ENCODE data around the gene THAP7. TPM values are rescaled to one million over a fixed set of nuclear protein-coding genes. Genes with fewer than 3 reads are reported as not detected.
A peak's percentile ranks its signal among the peaks of the same experiment; 100 is the strongest.

The THAP7 gene
- total RNA-seq, 1 experiment from 2014 or later = 23.5 TPM

- no peak overlapping the region for H3K27ac ChIP-seq (ENCODE audit: low read length)
- BruUV-seq (replicated peaks) = no TSS peak
- in situ Hi-C loops (cut with HindIII; ENCODE audit: low pct_unique_long_range_greater_than_20kb, low sequenced_read_pairs) (no loop called here), intact Hi-C loops (cut with micrococcal nuclease; ENCODE audit: unreplicated experiment) (no loop called here)
- DNase-seq (ENCODE audit: low read depth, low spot score) = no peak
- H3K9me3 ChIP-seq (ENCODE audit: control insufficient read depth, insufficient read depth, low read depth, low read length) = no peaks in the 10 kb centered on the region
- ChIA-PET CTCF (no interaction called here), POLR2A (no interaction called here)
- H3K4me3 ChIP-seq (ENCODE audit: low read depth in 2 of 2, low read length in 2 of 2) = no peak overlapping the region
- H3K27me3 ChIP-seq (ENCODE audit: control insufficient read depth, insufficient read depth, low read length) = no peaks in the 10 kb centered on the region
- H3K4me1 ChIP-seq (ENCODE audit: control insufficient read depth, insufficient read depth, low read length) = peaks cover 5% of the 10 kb centered on the region; the same call in 1 of the 2 replicates
- TF ChIP-seq POLR2AphosphoS5 (IDR thresholded peaks at IDR 0.05; ENCODE audit: low read depth, low read length) = no peak
- TF ChIP-seq TCF7L2 (IDR thresholded peaks at IDR 0.05; ENCODE audit: low read depth, low read length) = no peak
- no peak for TF ChIP-seq CTCF (IDR thresholded peaks at IDR 0.05)
- TF ChIP-seq REST (IDR thresholded peaks at IDR 0.05; ENCODE audit: insufficient read depth in 1 of 2, low read depth in 2 of 2, low read length in 1 of 2) = no peak
- TF ChIP-seq SIN3A (IDR thresholded peaks at IDR 0.05; ENCODE audit: borderline replicate concordance, insufficient read depth, low read depth, low read length) = no peak
- no peak for ATAC-seq
- no peaks in the 10 kb centered on the region for H3K36me3 ChIP-seq (ENCODE audit: control insufficient read depth, insufficient read depth, low read length)
These were observed 45.2 kb upstream of the THAP7 start for GRCh38 chr22:21047035-21047661.

GRCh38 chr22:21045585-21046294 is 43.8 kb upstream of the THAP7 start, which contains the start of gene LRRC74B:
LRRC74B (plus strand) TSS chr22:21045946; CDS start chr22:21045987, 41 bp downstream.
- POLR2A ChIA-PET = no interaction called here

More at GRCh38 chr22:21045585-21046294, 43.8 kb upstream of the THAP7 start, which contains the start of gene LRRC74B:
- H3K4me3 ChIP-seq (ENCODE audit: low read depth in 2 of 2, low read length in 2 of 2) = peak within 1 kb of the TSS; percentile 39 to 61
- H3K36me3 ChIP-seq (ENCODE audit: control insufficient read depth, insufficient read depth, low read length) = no peaks in the 10 kb centered on the region
- in situ Hi-C loops (cut with HindIII; ENCODE audit: low pct_unique_long_range_greater_than_20kb, low sequenced_read_pairs) (no loop called here), intact Hi-C loops (cut with micrococcal nuclease; ENCODE audit: unreplicated experiment) (no loop called here)
- TF ChIP-seq CTCF (IDR thresholded peaks at IDR 0.05) (no peak), SIN3A (IDR thresholded peaks at IDR 0.05; ENCODE audit: borderline replicate concordance, insufficient read depth, low read depth, low read length) (no peak), TCF7L2 (IDR thresholded peaks at IDR 0.05; ENCODE audit: low read depth, low read length) (no peak), POLR2AphosphoS5 (IDR thresholded peaks at IDR 0.05; ENCODE audit: low read depth, low read length) (no peak), REST (IDR thresholded peaks at IDR 0.05; ENCODE audit: insufficient read depth in 1 of 2, low read depth in 2 of 2, low read length in 1 of 2) (no peak)
- no TSS peak for BruUV-seq (replicated peaks)
- H3K27ac ChIP-seq (ENCODE audit: low read length) = no peak within 1 kb of the TSS
- no peaks in the 10 kb centered on the region for H3K27me3 ChIP-seq (ENCODE audit: control insufficient read depth, insufficient read depth, low read length)
- H3K9me3 ChIP-seq (ENCODE audit: control insufficient read depth, insufficient read depth, low read depth, low read length) = no peaks in the 10 kb centered on the region
- CTCF ChIA-PET = no interaction called here
- ATAC-seq (peak; percentile 97), DNase-seq (ENCODE audit: low read depth, low spot score) (no peak)
- H3K4me1 ChIP-seq (ENCODE audit: control insufficient read depth, insufficient read depth, low read length) = peaks cover 5% of the 10 kb centered on the region; the same call in 1 of the 2 replicates

All from Panc1 (cell line).